HFF-Myc (cell line): ENCODE data around the gene IRF8.

ENCODE experiments used
- DNase-seq: peaks from one replicate; pipeline ENCODE4 v3.0.0-alpha.2; 2011; ENCODE audit warnings: low read depth; ENCODE audit errors: extremely low read depth
- H3K4me3 ChIP-seq: replicated peaks from 2 replicates; pipeline ENCODE4 v1.5.1; 2011; ENCODE audit warnings: low read depth, mild to moderate bottlenecking, control low read depth, low read length
- CTCF ChIP-seq: IDR thresholded peaks from 2 replicates; pipeline ENCODE4 v1.5.1; 2012; ENCODE audit warnings: mild to moderate bottlenecking, low read depth, low read length, control low read depth; ENCODE audit errors: missing control alignments

IRF8 gene

GRCh38 chr16:85956426-85956825, 57.5 kb downstream of the IRF8 start:
- no peak for TF ChIP-seq CTCF
- DNase-seq, result no peak

GRCh38 chr16:85958731-85959130, 59.8 kb downstream of the IRF8 start:
- no peak for TF ChIP-seq CTCF
- DNase-seq, result no peak
- H3K4me3 ChIP-seq, result no peak overlapping the region

More at GRCh38 chr16:85956426-85956825, 57.5 kb downstream of the IRF8 start:
- no peak overlapping the region for H3K4me3 ChIP-seq

- TF ChIP-seq CTCF, result no peak
- no peak overlapping the region for H3K4me3 ChIP-seq
- DNase-seq, result no peak
Observed at GRCh38 chr16:85959686-85960085, 60.7 kb downstream of the IRF8 start.

- no peak overlapping the region for H3K4me3 ChIP-seq
- no peak for TF ChIP-seq CTCF
- no peak for DNase-seq
Observed at GRCh38 chr16:85960486-85961046, 61.6 kb downstream of the IRF8 start.

- H3K4me3 ChIP-seq, result no peak overlapping the region
- no peak for DNase-seq
- TF ChIP-seq CTCF, result no peak
Observed at GRCh38 chr16:85961988-85962915, 63.3 kb downstream of the IRF8 start.

- H3K4me3 ChIP-seq, result no peak overlapping the region
- no peak for DNase-seq
- no peak for TF ChIP-seq CTCF
Observed at GRCh38 chr16:85963753-85964285, 64.9 kb downstream of the IRF8 start.
